Calu3 (cell line): ENCODE data around the gene YY2. TPM values are rescaled to one million over a fixed set of nuclear protein-coding genes. Genes with fewer than 3 reads are reported as not detected.
"Not testable (repeated sequence)": the region's sequence is repeated elsewhere in the genome, so short reads cannot be mapped to it uniquely, and the experiment has no call there.

Source experiments
- BruUV-seq: library from RNA; stranded (reverse); fragments of 400-500 nt; replicated peaks from 2 replicates; lab custom pipeline; 2021; lab: Mats Ljungman, UMichigan
- CTCF ChIA-PET: fragments of 300-600 bp; sonication (Branson Sonifier 250); formaldehyde crosslinking; loops from one replicate; lab custom pipeline; 2022; ENCODE audit warnings: antibody characterized with exemption; lab: Charles Lee
- DNase-seq: peaks from one replicate; pipeline ENCODE4 v3.0.0; 2022
- H3K27ac Mint-ChIP-seq: one replicate; pipeline ENCODE4 v1.8.0; 2022; ENCODE audit warnings: mixed read lengths; ENCODE audit not compliant: unreplicated experiment
- H3K27me3 Mint-ChIP-seq: one replicate; pipeline ENCODE4 v1.8.0; 2022; ENCODE audit warnings: mixed read lengths; ENCODE audit not compliant: unreplicated experiment
- H3K36me3 Mint-ChIP-seq: one replicate; pipeline ENCODE4 v1.8.0; 2022; ENCODE audit warnings: mild to moderate bottlenecking, moderate library complexity, mixed read lengths; ENCODE audit not compliant: insufficient read depth, unreplicated experiment
- H3K4me1 Mint-ChIP-seq: one replicate; pipeline ENCODE4 v1.8.0; 2022; ENCODE audit warnings: mild to moderate bottlenecking, low read depth, mixed read lengths; ENCODE audit not compliant: unreplicated experiment
- H3K4me3 Mint-ChIP-seq: one replicate; pipeline ENCODE4 v1.8.0; 2022; ENCODE audit warnings: mild to moderate bottlenecking, low read depth, moderate library complexity, mixed read lengths; ENCODE audit not compliant: unreplicated experiment
- H3K9me3 Mint-ChIP-seq: one replicate; pipeline ENCODE4 v1.8.0; 2022; ENCODE audit warnings: low read depth, mixed read lengths; ENCODE audit not compliant: unreplicated experiment
- intact Hi-C: fragments of 100-400 bp; cut with micrococcal nuclease; formaldehyde crosslinking; loops from one replicate; pipeline ENCODE4 v1.10.0; 2022; ENCODE audit not compliant: unreplicated experiment
- total RNA-seq: library from RNA; stranded (reverse); gene quantifications from 2 replicates; pipeline ENCODE4 v1.2.3, GENCODE V29; 2022
- TF ChIP-seq, protein P1 (sequence below): fragments of 200-600 bp; IDR thresholded peaks from one replicate; pipeline ENCODE4 v1.8.0; 2022; ENCODE audit warnings: antibody characterized with exemption; ENCODE audit not compliant: unreplicated experiment

YY2 gene
- total RNA-seq, 1 experiment from 2014 or later = 4.7 TPM

- no peak for DNase-seq
- CTCF ChIA-PET = interaction anchor here (0.8 kb wide), 1 partner anchor 13 kb away, joined by 3 read pairs; no protein-coding TSS in a partner anchor
- H3K4me3 Mint-ChIP-seq = no peak overlapping the region
- no peak overlapping the region for H3K27ac Mint-ChIP-seq
- H3K36me3 Mint-ChIP-seq = no peaks in the 10 kb centered on the region
- H3K27me3 Mint-ChIP-seq = no peaks in the 10 kb centered on the region
- intact Hi-C loops = no loop called here
- peaks cover 2% of the 10 kb centered on the region for H3K9me3 Mint-ChIP-seq
- H3K4me1 Mint-ChIP-seq = peaks cover 25% of the 10 kb centered on the region
- TF ChIP-seq, protein P1, sequence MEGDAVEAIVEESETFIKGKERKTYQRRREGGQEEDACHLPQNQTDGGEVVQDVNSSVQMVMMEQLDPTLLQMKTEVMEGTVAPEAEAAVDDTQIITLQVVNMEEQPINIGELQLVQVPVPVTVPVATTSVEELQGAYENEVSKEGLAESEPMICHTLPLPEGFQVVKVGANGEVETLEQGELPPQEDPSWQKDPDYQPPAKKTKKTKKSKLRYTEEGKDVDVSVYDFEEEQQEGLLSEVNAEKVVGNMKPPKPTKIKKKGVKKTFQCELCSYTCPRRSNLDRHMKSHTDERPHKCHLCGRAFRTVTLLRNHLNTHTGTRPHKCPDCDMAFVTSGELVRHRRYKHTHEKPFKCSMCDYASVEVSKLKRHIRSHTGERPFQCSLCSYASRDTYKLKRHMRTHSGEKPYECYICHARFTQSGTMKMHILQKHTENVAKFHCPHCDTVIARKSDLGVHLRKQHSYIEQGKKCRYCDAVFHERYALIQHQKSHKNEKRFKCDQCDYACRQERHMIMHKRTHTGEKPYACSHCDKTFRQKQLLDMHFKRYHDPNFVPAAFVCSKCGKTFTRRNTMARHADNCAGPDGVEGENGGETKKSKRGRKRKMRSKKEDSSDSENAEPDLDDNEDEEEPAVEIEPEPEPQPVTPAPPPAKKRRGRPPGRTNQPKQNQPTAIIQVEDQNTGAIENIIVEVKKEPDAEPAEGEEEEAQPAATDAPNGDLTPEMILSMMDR = no peak
- no TSS peak for BruUV-seq
Observed at GRCh38 chrX:21813612-21814368, 42.0 kb upstream of the YY2 start.

DNA sequence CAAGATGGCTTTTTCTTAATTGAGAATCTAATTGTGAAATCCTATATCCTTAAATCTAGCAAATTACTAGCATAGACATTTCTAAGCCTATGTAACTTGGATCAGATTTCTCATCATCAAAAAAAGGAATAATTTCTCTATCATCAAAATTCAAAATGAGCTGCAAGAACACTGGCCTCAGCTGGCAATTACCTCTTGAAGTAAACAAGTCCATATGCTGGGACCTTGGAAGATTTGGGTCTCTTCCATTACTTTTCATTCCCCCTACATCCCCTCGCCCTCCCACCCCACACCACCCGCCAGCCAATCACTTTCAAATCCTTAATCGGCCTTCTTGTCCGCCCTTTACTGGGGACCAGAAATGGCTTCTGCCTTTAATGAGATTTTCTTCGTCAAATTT, 39.7 kb upstream of the YY2 start:
- H3K36me3 Mint-ChIP-seq = no peaks in the 10 kb centered on the region
- H3K4me1 Mint-ChIP-seq = peaks cover 25% of the 10 kb centered on the region
- CTCF ChIA-PET = no interaction called here
- TF ChIP-seq, protein P1 = no peak
- peaks cover 2% of the 10 kb centered on the region for H3K9me3 Mint-ChIP-seq
- H3K4me3 Mint-ChIP-seq = no peak overlapping the region
- intact Hi-C loops = no loop called here
- H3K27ac Mint-ChIP-seq = no peak overlapping the region
- DNase-seq = no peak
- H3K27me3 Mint-ChIP-seq = no peaks in the 10 kb centered on the region
- BruUV-seq = no TSS peak

GRCh38 chrX:21820170-21820569, 35.6 kb upstream of the YY2 start:
- H3K9me3 Mint-ChIP-seq, BruUV-seq, H3K36me3 Mint-ChIP-seq, DNase-seq, H3K4me3 Mint-ChIP-seq, intact Hi-C loops, H3K27ac Mint-ChIP-seq, H3K27me3 Mint-ChIP-seq, CTCF ChIA-PET, H3K4me1 Mint-ChIP-seq: not testable (repeated sequence)

GRCh38 chrX:21821875-21822274, 33.9 kb upstream of the YY2 start:
- TF ChIP-seq, protein P1 = no peak
- Mint-ChIP-seq H3K27me3 (no peaks in the 10 kb centered on the region), H3K27ac (no peak overlapping the region), H3K36me3 (no peaks in the 10 kb centered on the region), H3K9me3 (no peaks in the 10 kb centered on the region), H3K4me1 (no peaks in the 10 kb centered on the region), H3K4me3 (no peak overlapping the region)
- intact Hi-C loops = no loop called here
- CTCF ChIA-PET = no interaction called here
- no peak for DNase-seq
- BruUV-seq = no TSS peak

- TF ChIP-seq, protein P1 = no peak
- no peaks in the 10 kb centered on the region for H3K36me3 Mint-ChIP-seq
- no peaks in the 10 kb centered on the region for H3K9me3 Mint-ChIP-seq
- intact Hi-C loops = no loop called here
- H3K27ac Mint-ChIP-seq = no peak overlapping the region
- CTCF ChIA-PET = no interaction called here
- no TSS peak for BruUV-seq
- no peak overlapping the region for H3K4me3 Mint-ChIP-seq
- no peak for DNase-seq
- no peaks in the 10 kb centered on the region for H3K27me3 Mint-ChIP-seq
- no peaks in the 10 kb centered on the region for H3K4me1 Mint-ChIP-seq
Observed at GRCh38 chrX:21831496-21831895, 24.3 kb upstream of the YY2 start.
